Caco-2 (cell line): ENCODE data around the gene SPPL3. TPM values are rescaled to one million over a fixed set of nuclear protein-coding genes. Genes with fewer than 3 reads are reported as not detected.

ENCODE experiments used
- BruUV-seq: library from RNA; stranded (reverse); fragments of 400-500 nt; replicated peaks from 2 replicates; lab custom pipeline; 2021; lab: Mats Ljungman, UMichigan
- CTCF ChIA-PET: fragments of 300-600 bp; sonication (Branson Sonifier 250); formaldehyde crosslinking; loops from one replicate; lab custom pipeline; 2022; ENCODE audit warnings: antibody characterized with exemption; lab: Charles Lee
- POLR2A ChIA-PET: fragments of 300-600 bp; sonication (Branson Sonifier 250); formaldehyde crosslinking; loops from one replicate; lab custom pipeline; 2022; ENCODE audit warnings: antibody characterized with exemption; lab: Charles Lee
- DNase-seq, 2 experiments: peaks; one replicate each; pipeline versions ENCODE4 v3.0.0 to v3.0.0-alpha.2; 2020 to 2022
- H3K27me3 ChIP-seq: replicated peaks from 2 replicates; pipeline ENCODE4 v1.6.0; 2011; ENCODE audit warnings: low read length; ENCODE audit not compliant: control insufficient read depth, insufficient read depth
- H3K36me3 ChIP-seq: 2 replicates; pipeline ENCODE4 v1.5.1; 2011; ENCODE audit warnings: low read length; ENCODE audit not compliant: control insufficient read depth, insufficient read depth
- H3K4me1 ChIP-seq: fragments of 250-450 bp; sonication (Bioruptor Pico); 2 replicates; pipeline ENCODE4 v1.5.1; 2020; ENCODE audit warnings: mild to moderate bottlenecking
- H3K4me3 ChIP-seq: 2 replicates; pipeline ENCODE4 v1.5.1; 2011; ENCODE audit warnings: low read depth, mild to moderate bottlenecking, control low read depth, low read length
- H3K9me3 ChIP-seq: fragments of 250-450 bp; sonication (Bioruptor Pico); 2 replicates; pipeline ENCODE4 v1.5.1; 2020; ENCODE audit warnings: mild to moderate bottlenecking, moderate library complexity
- H3K27ac Mint-ChIP-seq: one replicate; pipeline ENCODE4 v1.8.0; 2022; ENCODE audit warnings: mixed read lengths; ENCODE audit not compliant: unreplicated experiment
- H3K27me3 Mint-ChIP-seq: one replicate; pipeline ENCODE4 v1.8.0; 2022; ENCODE audit warnings: mixed read lengths; ENCODE audit not compliant: insufficient read depth, unreplicated experiment
- H3K36me3 Mint-ChIP-seq: one replicate; pipeline ENCODE4 v1.8.0; 2022; ENCODE audit warnings: mild to moderate bottlenecking, mixed read lengths; ENCODE audit not compliant: insufficient read depth, unreplicated experiment
- H3K4me1 Mint-ChIP-seq: one replicate; pipeline ENCODE4 v1.8.0; 2022; ENCODE audit warnings: low read depth, mixed read lengths; ENCODE audit not compliant: unreplicated experiment
- H3K4me3 Mint-ChIP-seq: one replicate; pipeline ENCODE4 v1.8.0; 2022; ENCODE audit warnings: mild to moderate bottlenecking, moderate library complexity, mixed read lengths; ENCODE audit not compliant: unreplicated experiment
- H3K9me3 Mint-ChIP-seq: one replicate; pipeline ENCODE4 v1.8.0; 2022; ENCODE audit warnings: mixed read lengths; ENCODE audit not compliant: unreplicated experiment
- CTCF ChIP-seq, 2 experiments: fragments of 200-600 bp in 1 of 2; IDR thresholded peaks; 1 replicate in 1 of 2; 2 replicates in 1 of 2; pipeline versions ENCODE4 v1.5.1 to v1.8.0; 2011 to 2022; ENCODE audit warnings: antibody characterized with exemption in 1 of 2, control low read depth in 1 of 2, inconsistent platforms in 1 of 2, low read depth in 1 of 2, low read length in 1 of 2, mild to moderate bottlenecking in 1 of 2, moderate library complexity in 1 of 2; ENCODE audit not compliant: insufficient read depth in 1 of 2, severe bottlenecking in 1 of 2, unreplicated experiment in 1 of 2
- intact Hi-C: fragments of 100-400 bp; cut with micrococcal nuclease; formaldehyde crosslinking; loops from one replicate; pipeline ENCODE4 v1.10.0; 2022; ENCODE audit not compliant: unreplicated experiment
- total RNA-seq: library from RNA; stranded (reverse); gene quantifications from 2 replicates; pipeline ENCODE4 v1.2.3, GENCODE V29; 2022

SPPL3 gene
- total RNA-seq, 1 experiment from 2014 or later: 63.4 TPM

DNA sequence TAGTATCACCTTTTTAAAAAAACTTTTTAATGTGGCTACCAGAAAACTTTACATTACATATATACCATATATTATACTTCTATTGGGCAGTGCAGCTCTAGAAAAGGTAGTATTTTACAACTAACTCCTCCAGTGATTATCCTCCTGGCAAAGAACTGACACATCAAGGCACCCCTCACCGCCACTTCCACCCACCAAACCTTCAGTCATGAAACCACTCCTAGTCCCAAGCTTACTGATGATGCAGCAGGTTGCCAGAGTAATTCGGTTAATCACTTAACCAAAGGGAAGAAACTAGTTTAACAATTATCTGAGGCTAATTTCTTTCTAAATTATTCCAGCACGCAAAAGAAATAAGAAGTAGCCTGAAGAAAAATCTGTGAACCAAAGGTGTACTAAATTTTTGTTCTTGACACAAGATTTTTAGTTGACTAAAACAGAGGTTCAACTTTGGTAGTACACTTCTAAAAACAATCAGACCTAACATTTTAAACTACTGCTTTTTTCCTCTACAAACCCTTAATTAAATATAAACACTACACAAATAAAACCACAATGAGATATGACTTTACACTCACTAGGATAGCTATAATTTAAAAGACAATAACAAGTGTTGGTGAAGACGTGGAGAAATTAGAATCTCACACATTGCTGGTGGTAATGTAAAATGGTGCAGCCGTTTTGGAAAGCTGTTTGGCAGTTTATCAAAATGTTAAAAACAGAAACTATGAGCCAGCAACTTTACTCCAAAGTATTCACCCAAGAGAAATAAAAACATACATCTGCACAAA lies 16.7 kb downstream of the SPPL3 start:
- Histone ChIP-seq H3K9me3 (no peaks in the 10 kb centered on the region), H3K4me1 (peaks cover 7% of the 10 kb centered on the region; the same call in 1 of the 2 replicates), H3K4me3 (no peak overlapping the region), H3K27me3 (no peaks in the 10 kb centered on the region), H3K36me3 (no peaks in the 10 kb centered on the region)
- Mint-ChIP-seq H3K4me1 (peaks cover 14% of the 10 kb centered on the region), H3K9me3 (no peaks in the 10 kb centered on the region), H3K27me3 (no peaks in the 10 kb centered on the region), H3K4me3 (no peak overlapping the region), H3K27ac (no peak overlapping the region), H3K36me3 (no peaks in the 10 kb centered on the region)
- no peak for DNase-seq
- TF ChIP-seq CTCF (IDR thresholded peaks at IDR 0.05; ENCODE audit: insufficient read depth in 1 of 2, low read depth in 1 of 2, low read length in 1 of 2, severe bottlenecking in 1 of 2, unreplicated experiment in 1 of 2): no peak
- POLR2A ChIA-PET: no interaction called here
- CTCF ChIA-PET: interaction anchor here (0.5 kb wide), 1 partner anchor 585 kb away, joined by 4 read pairs; the partner anchor contains the start of gene SIRT4
- intact Hi-C loops: no loop called here
- BruUV-seq: no TSS peak

DNA sequence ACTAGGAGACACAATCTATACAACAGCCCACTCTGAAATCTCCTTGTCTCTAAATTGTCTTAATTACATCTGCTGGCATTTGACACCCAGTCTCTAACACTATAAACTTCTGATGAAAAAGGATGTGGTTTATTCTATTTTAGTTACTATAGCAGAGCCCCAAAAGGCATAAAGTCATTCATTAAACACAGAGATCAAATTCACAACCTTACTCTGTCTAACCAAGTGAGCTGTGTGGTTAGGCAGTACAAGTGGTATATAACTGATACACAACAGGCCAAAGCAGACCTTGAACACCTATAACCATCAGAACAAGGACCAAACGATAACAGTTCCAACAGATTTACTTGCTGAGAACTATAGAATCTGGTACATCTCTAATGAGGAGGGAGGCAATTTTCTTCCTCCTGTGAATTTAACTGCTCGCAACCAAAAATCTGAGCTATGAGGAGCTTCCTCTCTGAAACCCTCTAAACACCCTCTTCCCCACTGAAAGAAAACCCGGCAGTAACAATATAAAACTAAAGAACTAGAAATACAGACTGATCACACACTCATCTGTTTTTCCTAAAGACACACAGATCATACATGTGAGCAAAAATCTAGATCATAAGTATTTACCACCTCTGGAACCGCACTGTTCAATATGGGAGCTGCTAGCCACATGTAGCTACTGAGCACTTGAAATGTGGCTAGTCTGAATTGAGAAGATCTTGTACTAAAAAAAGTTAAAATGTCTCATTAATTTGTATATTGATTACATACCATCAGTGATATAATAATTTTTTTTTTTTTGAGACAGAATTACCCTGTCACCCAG lies 17.7 kb downstream of the SPPL3 start:
- Mint-ChIP-seq H3K36me3 (no peaks in the 10 kb centered on the region), H3K27me3 (no peaks in the 10 kb centered on the region), H3K9me3 (no peaks in the 10 kb centered on the region), H3K27ac (no peak overlapping the region), H3K4me3 (no peak overlapping the region), H3K4me1 (peaks cover 8% of the 10 kb centered on the region)
- Histone ChIP-seq H3K36me3 (no peaks in the 10 kb centered on the region), H3K4me3 (no peak overlapping the region), H3K4me1 (peaks cover 7% of the 10 kb centered on the region; the same call in 1 of the 2 replicates), H3K27me3 (no peaks in the 10 kb centered on the region), H3K9me3 (no peaks in the 10 kb centered on the region)
- intact Hi-C loops: no loop called here
- no TSS peak for BruUV-seq
- ChIA-PET POLR2A (interaction anchor here (0.7 kb wide), 1 partner anchor 337 kb away, joined by 3 read pairs; no protein-coding TSS in a partner anchor), CTCF (no interaction called here)
- DNase-seq: no peak
- TF ChIP-seq CTCF (IDR thresholded peaks at IDR 0.05; ENCODE audit: insufficient read depth in 1 of 2, low read depth in 1 of 2, low read length in 1 of 2, severe bottlenecking in 1 of 2, unreplicated experiment in 1 of 2): no peak

DNA sequence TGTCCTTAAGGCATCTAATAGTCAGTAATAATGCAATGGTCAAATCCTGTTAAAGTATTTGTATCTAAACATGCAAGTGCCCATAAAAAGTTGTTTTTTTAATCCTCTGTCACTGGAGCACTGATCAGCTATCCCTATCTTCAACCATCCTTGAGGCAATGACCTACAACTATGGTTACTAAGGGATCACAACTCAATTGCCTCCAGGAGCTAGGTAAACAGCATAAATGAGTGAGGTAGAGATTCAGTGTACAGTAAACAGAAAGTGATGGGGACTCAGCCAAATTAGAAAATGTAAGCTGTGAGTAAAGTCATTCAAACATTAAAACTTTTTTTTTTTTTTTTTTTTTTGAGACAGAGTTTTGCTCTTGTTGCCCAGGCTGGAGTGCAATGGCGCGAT lies 18.6 kb downstream of the SPPL3 start:
- H3K27me3 ChIP-seq: no peaks in the 10 kb centered on the region
- no peak overlapping the region for H3K27ac Mint-ChIP-seq
- no peaks in the 10 kb centered on the region for H3K4me1 ChIP-seq
- H3K4me1 Mint-ChIP-seq: peaks cover under 1% of the 10 kb centered on the region
- no TSS peak for BruUV-seq
- CTCF ChIA-PET: no interaction called here
- no peak overlapping the region for H3K4me3 ChIP-seq
- no peaks in the 10 kb centered on the region for H3K9me3 ChIP-seq
- no peaks in the 10 kb centered on the region for H3K27me3 Mint-ChIP-seq
- DNase-seq: no peak
- intact Hi-C loops: no loop called here
- no peaks in the 10 kb centered on the region for H3K36me3 Mint-ChIP-seq
- no peaks in the 10 kb centered on the region for H3K9me3 Mint-ChIP-seq
- TF ChIP-seq CTCF (IDR thresholded peaks at IDR 0.05; ENCODE audit: insufficient read depth in 1 of 2, low read depth in 1 of 2, low read length in 1 of 2, severe bottlenecking in 1 of 2, unreplicated experiment in 1 of 2): no peak
- no peaks in the 10 kb centered on the region for H3K36me3 ChIP-seq
- POLR2A ChIA-PET: no interaction called here
- H3K4me3 Mint-ChIP-seq: no peak overlapping the region
